Measurements from ENCODE around the gene EP300. TPM values are rescaled to one million over a fixed set of nuclear protein-coding genes. Genes with fewer than 3 reads are reported as not detected.
A peak's percentile ranks its signal among the peaks of the same experiment; 100 is the strongest.
"Not testable (repeated sequence)": the region's sequence is repeated elsewhere in the genome, so short reads cannot be mapped to it uniquely, and the experiment has no call there.

Gene EP300
- total RNA-seq = 10 to 100 TPM; 28.6 to 31.5 TPM
- long read RNA-seq, partial matches to known transcripts = 8 of 9 reads
- long read RNA-seq, other reads (novel, unspliced or antisense) = 1 of 9 reads

DNA sequence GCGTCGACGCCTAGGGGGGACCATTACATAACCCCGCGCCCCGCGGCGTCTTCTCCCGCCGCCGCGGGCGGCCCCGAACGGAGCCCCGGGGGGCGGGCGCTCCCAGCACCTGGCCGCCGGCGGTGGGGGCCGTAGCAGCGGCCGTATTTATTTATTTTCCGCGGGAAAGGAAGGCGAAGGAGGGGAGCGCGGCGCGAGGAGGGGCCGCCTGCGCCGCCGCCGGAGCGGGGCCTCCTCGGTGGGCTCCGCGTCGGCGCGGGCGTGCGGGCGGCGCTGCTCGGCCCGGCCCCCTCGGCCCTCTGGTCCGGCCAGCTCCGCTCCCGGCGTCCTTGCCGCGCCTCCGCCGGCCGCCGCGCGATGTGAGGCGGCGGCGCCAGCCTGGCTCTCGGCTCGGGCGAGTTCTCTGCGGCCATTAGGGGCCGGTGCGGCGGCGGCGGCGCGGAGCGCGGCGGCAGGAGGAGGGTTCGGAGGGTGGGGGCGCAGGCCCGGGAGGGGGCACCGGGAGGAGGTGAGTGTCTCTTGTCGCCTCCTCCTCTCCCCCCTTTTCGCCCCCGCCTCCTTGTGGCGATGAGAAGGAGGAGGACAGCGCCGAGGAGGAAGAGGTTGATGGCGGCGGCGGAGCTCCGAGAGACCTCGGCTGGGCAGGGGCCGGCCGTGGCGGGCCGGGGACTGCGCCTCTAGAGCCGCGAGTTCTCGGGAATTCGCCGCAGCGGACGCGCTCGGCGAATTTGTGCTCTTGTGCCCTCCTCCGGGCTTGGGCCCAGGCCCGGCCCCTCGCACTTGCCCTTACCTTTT lies at the start of gene EP300:
EP300 (plus strand) TSS at position 570 of the 795 bp plus-strand sequence. CDS start 413 bp downstream, outside the sequence.
- peak; percentile 87 for DNase-seq
- intact Hi-C loops (cut with DNase I) = loop anchor here (5.0 kb wide), 2 partner anchors 65 to 135 kb away; no protein-coding TSS in a partner anchor
- peak; percentile 30 to 49 for ATAC-seq

DNA sequence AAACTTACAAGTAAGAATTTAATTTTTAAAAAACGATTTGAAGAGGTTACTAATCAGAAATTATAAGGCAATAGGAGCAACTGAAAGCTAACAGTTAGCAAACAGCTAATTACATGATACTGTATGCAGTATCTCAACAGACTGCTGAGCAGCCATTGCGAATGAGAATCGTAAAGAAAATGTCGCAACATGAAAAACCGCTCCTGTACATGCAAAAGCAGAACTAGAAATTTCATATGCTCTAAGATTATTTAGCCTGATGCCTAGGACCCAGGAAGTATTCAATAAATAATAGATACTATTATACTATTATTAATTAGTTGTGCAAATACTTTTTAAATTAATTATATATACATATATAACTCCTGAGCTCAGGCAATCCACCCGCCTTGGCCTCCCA lies 48.7 kb upstream of the EP300 start:
- intact Hi-C loops (cut with DNase I) = no loop called here
- no peak for ATAC-seq
- no peak for DNase-seq

DNA sequence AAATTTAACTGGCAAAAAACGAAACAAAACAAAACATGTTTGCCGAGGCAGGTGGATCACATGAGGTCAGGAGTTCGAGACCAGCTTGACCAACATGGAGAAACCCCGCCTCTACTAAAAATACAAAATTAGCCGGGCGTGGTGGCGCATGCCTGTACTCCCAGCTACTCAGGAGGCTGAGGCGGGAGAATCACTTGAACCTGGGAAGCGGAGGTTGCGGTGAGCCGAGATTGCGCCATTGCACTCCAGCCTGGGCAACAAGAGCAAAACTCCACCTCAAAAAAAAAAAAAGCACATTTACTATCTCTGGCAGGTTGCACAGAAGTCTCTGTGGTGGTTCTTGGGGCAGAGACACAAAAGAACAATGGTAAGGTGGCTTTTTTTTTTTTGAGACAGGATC lies 46.8 kb upstream of the EP300 start:
- DNase-seq; intact Hi-C loops (cut with DNase I); ATAC-seq: not testable (repeated sequence)

DNA sequence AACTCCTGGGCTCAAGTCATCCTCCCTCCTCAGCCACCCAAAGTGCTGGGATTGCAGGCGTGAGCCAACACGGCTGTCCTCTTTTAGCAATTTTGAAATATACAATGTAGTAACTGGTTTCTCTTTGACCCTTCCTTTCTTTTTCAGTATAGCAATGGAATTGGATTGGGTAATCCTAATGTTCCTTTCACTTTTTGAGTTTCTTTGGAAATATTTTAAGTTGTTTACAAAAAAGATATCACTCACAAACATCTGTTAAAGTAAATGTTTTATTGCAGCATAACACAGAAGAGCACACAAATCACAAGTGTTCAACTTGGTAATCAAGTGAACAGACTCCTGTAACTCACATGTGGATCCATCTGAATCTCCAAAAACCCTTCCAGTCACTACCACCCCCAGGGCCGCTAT lies 44.6 kb upstream of the EP300 start:
- no peak for DNase-seq
- peak in 1 of 2 donors; percentile 19 for ATAC-seq
- intact Hi-C loops (cut with DNase I) = no loop called here

DNA sequence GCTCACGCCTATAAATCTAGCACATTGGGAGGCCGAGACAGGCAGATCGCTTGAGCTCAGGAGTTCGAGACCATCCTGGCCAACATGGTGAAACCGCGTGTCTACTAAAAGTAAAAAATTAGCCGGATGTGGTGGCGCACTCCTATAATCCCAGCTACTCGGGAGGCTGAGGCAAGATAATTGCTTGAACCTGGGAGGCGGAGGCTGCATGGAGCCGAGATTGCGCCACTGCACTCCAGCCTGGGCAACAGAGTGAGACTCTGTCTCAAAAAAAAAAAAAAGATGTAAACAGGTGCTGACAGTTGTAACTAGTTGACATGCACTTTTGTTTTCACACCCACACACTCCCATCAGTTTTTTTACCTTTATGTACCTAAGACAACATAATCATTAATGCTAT lies 44.0 kb upstream of the EP300 start:
- intact Hi-C loops (cut with DNase I); ATAC-seq; DNase-seq: not testable (repeated sequence)

DNA sequence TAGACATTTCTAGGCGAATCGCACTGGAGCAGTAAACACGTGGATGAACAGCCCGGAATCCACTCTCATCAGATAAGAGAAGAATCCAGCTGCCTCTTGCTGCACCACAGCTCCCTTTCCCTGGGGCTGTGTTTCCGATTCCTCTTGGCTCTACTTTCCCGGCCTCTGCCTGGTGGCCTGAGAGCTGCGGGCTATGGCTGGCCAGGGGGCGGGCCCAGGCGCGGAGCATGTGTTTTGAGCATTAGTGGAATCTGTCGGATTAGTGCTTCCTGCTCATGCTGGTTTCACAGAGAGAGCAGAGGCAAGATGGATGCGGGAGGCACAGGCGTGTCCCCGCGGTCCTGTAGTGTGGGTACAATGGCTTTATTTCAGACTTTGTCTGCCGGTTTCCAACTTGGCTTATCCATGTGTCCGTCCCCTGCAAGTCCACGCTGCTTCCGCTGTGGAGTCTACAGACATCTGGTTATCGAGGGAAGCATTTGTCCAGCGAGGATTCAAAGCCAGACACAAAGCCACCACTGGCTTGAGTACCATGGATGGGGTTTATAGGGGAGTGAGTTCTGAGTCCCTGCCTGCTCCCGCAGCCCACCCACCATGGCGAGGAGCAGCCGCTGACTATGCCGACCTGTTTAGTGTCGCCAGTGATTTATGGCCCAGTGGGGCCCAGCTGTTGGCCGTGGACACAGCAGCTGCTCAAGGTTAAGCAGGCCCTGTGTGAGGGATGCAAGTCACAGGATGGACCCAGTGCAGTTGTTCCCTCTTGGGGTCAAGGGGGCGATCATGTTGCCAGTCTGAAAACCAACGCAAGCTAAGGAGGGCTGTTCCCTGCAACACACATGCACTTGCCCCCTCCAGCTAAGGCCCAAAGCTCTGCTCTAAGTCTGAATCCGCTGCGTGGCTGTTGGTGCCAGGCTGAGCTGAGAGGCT lies 43.3 kb upstream of the EP300 start:
- peak; percentile 74 for DNase-seq
- peak; percentile 95 to 97 for ATAC-seq
- intact Hi-C loops (cut with DNase I) = no loop called here

DNA sequence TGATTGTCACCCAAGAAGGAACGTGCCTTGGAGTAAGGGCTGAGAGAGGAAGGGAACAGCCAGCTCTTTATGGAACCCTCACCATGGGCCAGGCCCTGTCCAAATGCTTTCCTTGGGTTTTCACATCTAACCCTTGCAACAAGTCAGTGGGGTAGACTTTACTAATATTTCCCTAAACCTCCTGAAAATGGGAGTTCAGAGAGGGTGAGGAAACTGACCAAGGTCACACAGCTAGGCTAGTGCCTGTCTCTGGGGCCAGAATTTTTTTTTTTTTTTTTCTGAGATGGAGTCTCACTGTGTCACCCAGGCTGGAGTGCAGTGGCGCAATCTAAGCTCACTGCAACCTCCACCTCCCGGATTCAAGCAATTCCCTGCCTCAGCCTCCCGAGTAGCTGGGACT lies 42.6 kb upstream of the EP300 start:
- DNase-seq; ATAC-seq; intact Hi-C loops (cut with DNase I): not testable (repeated sequence)

DNA sequence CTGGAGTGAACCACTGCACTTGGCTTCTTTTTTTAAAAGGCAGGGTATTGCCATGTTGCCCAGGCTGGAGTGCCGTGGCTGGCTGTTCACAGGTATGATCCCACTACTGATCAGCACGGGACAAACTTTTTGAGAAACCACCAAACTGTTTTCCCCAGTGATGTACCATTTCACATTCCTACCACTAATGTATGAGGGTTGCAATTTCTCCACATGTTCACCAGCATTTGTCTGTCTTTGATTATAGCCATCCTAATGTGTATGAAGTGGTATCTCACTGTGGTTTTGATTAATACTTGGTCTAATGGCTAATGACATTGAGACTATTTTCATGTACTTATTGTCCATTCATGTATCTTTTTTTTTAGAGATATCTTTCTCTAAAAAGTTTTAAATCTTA lies 41.5 kb upstream of the EP300 start:
- intact Hi-C loops (cut with DNase I) = no loop called here
- ATAC-seq (no peak), DNase-seq (no peak)

DNA sequence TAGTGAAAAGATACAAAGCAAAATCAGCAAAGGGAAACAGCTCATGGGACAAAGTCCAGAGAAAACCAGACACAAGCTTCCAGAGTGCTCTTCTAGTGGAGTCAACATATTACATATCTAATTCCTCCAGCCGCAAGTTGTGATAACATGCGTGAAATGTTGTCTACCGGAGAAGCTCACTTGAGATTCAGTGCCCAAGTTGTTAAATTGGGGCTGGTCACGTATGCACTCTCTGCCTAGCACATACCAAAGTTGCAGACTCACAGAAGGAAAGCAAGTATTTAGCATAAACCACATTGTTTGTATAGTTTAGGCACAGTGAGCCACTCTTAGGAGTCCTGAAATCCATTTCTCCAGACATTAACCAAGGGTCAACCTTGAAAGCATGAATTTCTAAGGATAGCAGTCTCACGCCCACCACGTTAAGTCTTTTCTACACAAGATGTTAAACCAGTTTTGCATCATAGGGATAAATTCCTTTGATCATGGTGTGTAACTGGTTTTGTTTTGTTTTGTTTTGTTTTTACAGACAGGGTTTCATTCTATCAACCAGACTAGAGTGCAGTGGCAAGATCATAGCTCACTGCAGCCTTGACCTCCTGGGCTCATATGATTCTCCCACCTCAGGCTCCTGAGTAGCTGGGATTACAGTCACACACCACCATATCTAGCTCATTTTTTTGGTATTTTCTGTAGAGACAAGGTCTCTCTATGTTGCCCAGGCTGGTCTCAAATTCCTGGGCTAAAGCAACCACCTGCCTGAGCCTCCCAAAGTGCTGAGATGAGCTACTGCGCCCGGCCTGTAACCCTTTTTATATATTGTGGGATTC lies 39.5 kb upstream of the EP300 start:
- ATAC-seq = no peak
- no peak for DNase-seq
- intact Hi-C loops (cut with DNase I) = no loop called here

DNA sequence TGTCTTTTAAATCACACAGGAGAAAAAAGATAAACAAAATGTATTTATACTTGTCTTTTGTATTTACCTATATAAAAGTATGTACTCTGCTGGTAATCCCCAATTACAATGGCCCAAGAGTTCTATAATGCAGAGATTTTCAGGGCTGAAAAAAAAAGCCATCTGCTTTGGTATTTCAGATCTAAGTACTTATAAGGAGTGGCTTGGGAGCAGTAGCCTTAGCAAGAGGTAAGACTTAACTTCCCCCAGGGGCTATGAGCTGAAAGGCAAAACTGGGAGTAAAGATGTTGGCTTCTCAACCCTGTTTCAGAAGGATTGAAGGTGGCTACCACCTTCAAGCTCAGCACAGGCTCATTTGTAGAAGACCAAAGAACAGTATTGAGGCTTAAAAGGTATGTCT lies 35.3 kb upstream of the EP300 start:
- intact Hi-C loops (cut with DNase I) = no loop called here
- ATAC-seq (no peak), DNase-seq (no peak)

DNA sequence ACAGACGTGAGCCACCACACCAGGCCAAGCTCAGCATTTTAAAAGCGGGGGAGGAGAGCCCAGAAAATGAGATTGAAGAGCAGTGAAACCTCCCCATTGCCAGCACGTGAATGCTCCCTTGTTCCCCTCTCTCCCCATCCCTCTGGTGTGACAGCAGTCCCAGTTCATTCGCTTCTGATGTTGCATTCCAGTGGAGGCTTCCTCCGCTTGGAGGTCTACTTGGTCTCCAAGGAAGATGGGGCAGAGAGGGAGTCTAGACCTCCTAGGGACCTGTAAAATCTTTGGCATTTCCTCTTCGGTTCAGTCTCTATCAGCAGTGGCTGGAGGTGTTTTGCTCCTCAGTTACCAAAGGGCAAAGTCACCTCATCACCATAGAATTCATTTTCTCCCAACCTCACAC lies 30.2 kb upstream of the EP300 start:
- intact Hi-C loops (cut with DNase I) = no loop called here
- ATAC-seq = no peak

DNA sequence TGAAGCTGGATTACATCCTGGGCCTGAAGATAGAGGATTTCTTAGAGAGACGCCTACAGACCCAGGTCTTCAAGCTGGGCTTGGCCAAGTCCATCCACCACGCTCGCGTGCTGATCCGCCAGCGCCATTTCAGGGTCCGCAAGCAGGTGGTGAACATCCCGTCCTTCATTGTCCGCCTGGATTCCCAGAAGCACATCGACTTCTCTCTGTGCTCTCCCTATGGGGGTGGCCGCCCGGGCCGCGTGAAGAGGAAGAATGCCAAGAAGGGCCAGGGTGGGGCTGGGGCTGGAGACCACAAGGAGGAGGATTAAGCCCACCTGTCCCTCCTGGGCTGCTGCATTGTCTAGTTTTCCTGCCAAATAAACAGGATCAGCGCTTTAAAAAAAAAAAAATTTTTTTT lies 28.1 kb upstream of the EP300 start:
- not testable (repeated sequence) for DNase-seq

More for the DNA sequence above, 30.2 kb upstream of the EP300 start:
- no peak for DNase-seq

DNA sequence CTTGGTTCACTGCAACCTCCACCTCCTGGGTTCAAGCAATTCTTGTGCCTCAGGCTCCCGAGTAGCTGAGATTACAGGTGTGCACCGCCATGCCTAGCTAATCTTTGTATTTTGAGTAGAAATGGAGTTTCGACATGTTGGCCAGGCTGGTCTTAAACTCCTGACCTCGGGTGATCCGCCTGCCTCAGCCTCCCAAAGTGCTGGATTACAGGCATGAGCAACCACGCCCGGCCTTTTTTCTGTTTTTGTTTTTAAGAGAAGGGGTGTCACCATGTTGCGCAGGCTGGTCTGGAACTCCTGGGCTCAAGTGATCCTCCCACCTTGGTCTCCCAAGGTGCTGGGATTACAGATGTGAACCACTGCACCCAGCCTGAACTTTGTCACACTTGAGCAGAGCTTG lies 26.1 kb upstream of the EP300 start:
- intact Hi-C loops (cut with DNase I); ATAC-seq; DNase-seq: not testable (repeated sequence)

More for the DNA sequence above, 28.1 kb upstream of the EP300 start:
- intact Hi-C loops (cut with DNase I); ATAC-seq: not testable (repeated sequence)

DNA sequence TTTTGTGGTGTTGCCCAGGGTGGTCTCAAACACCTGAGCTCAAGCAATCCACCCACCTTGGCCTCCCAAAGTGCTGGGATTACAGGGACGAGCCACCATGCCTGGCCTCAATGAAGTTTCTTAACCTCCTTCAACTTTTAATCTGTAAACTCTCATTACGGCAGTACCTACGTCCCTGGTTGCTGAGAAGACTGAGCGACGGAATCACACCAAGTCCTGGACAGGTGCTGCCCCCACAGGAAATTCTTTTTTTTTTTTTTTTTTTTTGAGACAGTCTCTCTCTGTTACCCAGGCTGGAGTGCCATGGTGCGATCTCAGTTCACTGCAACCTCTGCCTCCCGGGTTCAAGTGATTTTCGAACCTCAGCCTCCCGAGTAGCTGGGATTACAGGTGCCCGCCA lies 24.4 kb upstream of the EP300 start:
- intact Hi-C loops (cut with DNase I); ATAC-seq; DNase-seq: not testable (repeated sequence)

DNA sequence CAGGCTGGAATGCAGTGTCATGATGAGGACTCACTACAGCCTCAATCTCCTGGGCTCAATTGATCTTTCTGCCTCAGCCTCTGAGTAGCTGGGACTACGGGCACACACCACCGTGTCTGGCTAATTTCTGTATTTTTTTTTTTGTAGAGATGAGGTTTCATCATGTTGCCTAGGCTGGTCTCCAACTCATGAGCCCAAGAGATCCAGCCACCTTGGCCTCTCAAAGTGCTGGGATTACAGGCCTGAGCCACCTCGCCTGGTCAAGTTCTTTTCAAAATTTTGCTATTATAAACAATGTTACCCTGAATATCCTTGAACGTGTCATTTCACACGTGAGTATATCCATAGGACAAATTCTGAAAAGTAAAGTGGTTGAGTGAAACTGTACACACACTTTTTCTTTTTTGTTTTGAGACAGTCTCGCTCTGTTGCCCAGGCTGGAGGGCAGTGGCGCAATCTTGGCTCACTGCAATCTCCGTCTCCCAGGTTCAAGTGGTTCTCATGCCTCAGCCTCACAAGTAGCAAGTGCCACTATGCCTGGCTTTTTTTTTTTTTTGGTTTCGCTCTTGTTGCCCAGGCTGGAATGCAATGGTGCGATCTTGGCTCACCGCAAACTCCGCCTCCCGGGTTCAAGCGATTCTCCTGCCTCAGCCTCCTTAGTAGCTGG lies 21.6 kb upstream of the EP300 start:
- intact Hi-C loops (cut with DNase I) = no loop called here
- ATAC-seq = peak in 1 of 2 donors; percentile 57
- DNase-seq = no peak

DNA sequence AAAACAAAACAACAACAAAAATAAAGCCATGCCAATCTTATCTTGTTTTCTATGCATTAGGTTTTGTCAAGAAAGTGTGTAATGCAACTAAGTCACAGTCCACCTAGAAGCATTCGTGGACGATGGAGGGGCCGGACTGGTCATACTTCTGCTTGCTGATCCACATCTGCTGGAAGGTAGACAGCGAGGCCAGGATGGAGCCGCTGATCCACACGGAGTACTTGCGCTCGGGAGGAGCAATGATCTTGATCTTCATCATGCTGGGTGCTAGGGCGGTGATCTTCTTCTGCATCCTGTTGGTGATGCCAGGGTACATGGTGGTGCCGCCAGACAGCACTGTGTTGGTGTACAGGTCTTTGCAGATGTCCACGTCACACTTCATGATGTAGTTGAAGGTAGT lies 18.3 kb upstream of the EP300 start:
- no peak for ATAC-seq
- DNase-seq = no peak
- intact Hi-C loops (cut with DNase I) = no loop called here

DNA sequence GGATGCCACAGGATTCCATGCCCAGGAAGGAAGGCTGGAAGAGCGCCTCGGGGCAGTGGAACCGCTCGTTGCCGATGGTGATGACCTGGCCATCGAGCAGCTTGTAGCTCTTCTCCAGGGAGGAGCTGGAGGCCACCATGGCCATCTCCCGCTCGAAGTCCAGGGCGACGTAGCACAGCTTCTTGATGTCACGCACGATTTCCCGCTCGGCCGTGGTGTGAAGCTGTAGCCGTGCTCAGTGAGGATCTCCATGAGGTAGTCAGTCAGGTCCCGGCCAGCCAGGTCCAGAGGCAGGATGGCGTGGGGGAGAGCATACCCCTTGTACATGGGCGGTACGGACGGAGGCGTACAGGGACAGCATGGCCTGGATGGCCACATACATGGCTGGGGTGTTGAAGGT lies 17.9 kb upstream of the EP300 start:
- intact Hi-C loops (cut with DNase I) = no loop called here
- ATAC-seq = no peak
- peak; percentile 19 for DNase-seq

DNA sequence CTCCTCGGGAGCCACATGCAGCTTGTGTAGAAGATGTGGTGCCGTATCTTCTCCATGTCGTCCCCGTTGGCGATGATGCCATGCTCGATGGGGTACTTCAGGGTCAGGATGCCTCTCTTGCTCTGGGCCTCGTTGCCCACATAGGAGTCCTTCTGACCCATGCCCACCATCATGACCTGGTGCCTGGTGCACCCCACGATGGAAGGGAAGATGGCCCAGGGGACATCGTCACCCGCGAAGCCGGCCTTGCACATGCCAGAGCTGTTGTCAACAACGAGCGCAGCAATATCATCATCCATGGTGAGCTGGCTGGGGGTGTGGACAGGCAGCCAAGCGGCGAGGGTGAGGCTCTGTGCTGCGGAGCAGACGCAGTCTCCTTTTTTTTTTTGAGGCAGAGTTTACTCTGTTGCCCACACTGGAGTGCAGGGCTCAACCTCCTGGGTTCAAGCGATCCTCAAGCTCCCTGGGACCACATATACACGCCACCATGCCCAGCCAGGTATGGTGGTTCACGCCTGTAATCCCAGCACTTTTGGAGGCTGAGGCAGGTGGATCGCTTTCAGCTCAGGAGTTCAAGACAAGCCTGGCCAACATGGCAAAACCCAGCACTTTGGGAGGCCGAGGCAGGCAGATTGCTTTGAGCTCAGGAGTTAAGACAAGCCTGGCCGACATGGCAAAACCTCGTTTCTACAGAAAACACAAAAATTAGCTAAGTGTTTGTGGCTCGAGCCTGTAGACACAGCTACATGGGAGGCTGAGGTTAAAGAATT lies 17.3 kb upstream of the EP300 start:
- DNase-seq = no peak
- ATAC-seq = no peak
- intact Hi-C loops (cut with DNase I) = no loop called here
